CD4-positive, alpha-beta T cell treated with Interleukin-21 for 1 hour (primary cell): ENCODE data around the gene RYR1.

Source experiments
- DNase-seq: peaks from one replicate; pipeline ENCODE4 v3.0.0-alpha.2; 2020

RYR1 gene

GRCh38 chr19:38429055-38429810, 4.3 kb upstream of the RYR1 start:
- DNase-seq = no peak

- no peak for DNase-seq
Observed at GRCh38 chr19:38429811-38430156, 3.7 kb upstream of the RYR1 start.

DNA sequence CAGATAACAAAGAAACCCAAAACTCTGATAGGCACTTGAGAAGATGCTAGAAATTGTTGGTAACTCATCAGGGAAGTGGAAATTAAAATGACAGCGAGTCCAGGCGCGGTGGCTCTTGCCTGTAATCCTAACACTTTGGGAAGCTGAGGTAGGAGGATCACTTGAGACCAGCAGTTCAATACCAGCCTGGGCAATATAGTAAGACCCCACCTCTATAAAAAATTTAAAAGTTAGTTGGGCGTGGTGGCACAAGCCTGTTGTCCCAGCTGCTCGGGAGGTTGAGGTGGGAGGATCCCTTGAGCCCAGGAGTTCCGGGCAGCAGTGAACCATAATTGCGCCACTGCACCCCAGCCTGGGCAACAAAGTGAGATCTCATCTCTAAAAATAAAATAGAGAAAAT, 2.6 kb upstream of the RYR1 start:
- DNase-seq = no peak

GRCh38 chr19:38434549-38435051, 1.1 kb downstream of the RYR1 start:
- DNase-seq = no peak

- no peak for DNase-seq
Observed at GRCh38 chr19:38437295-38437694, 3.8 kb downstream of the RYR1 start.

- DNase-seq = no peak
Observed at GRCh38 chr19:38437917-38438316, 4.4 kb downstream of the RYR1 start.

DNA sequence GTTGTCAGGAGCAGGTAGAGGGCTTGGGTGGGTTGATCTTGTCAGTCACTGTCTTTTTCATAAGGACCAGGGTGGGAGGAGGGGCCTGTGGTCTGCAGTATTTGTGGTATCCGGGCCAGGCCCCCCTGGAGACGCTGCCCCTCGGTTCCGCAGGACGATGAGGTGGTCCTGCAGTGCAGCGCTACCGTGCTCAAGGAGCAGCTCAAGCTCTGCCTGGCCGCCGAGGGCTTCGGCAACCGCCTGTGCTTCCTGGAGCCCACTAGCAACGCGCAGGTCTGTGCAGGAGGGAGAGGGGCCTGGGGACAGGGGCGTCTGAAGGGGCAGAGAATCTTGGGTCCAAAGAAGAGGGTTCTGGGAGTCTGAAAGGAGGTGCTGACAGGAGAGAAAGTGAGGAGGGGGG, 7.1 kb downstream of the RYR1 start:
- no peak for DNase-seq

DNA sequence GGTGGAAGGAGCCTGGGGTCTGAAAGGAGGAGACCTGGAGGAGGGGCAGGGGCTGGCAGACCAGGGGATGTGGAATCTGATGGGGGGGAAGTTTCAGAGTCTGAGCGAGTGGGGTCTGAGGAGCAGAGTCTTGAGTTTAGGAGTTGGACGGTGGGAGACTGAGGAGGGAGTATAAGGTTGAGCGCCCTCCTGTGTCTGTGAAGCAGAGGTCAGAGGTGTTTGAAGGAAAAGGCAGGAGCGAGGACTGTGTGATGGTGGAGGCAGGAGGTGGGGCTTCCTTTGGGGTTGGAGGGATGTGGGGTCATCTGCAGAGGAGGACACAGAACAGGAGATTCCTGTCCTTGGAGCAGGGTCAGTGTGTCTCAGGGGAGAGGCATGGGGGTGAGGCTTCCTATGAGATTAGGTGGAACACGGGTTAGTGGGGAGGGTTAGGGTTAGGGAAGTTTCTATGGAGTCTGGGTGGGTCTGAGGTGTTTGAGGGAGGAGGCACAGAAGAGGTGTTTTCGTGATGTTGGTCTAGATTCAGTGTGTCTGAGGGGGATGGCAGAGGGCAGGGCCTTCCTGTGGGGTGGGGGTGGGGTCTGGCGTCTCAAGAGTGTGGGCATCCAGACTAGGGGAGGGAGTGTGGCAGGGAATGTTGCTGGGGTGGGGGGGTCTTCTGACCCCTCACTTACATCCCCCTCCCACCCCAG, 8.3 kb downstream of the RYR1 start:
- DNase-seq = peak; percentile 9

DNA sequence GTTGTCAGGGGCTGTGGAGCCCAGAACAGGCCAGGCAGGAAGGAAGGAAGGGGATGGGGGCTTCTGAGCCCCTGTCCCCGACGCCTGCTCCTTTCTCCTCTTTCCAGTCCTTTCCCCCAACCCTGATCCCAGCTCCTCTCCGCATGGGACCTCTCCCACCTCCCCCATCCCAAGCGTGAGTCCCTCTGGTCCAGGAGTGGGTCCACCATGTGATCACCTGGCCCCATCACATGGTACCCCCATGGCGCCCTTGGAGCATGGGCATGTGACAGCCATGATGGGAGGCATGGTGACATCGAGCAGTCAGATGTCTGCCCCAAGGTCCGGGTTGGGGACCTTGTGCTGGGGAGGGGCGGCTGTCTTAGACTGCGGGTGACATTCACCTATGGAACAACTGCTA, 9.2 kb downstream of the RYR1 start:
- no peak for DNase-seq

GRCh38 chr19:38443458-38443999, 10.0 kb downstream of the RYR1 start:
- no peak for DNase-seq

GRCh38 chr19:38444026-38444425, 10.5 kb downstream of the RYR1 start:
- DNase-seq = no peak

DNA sequence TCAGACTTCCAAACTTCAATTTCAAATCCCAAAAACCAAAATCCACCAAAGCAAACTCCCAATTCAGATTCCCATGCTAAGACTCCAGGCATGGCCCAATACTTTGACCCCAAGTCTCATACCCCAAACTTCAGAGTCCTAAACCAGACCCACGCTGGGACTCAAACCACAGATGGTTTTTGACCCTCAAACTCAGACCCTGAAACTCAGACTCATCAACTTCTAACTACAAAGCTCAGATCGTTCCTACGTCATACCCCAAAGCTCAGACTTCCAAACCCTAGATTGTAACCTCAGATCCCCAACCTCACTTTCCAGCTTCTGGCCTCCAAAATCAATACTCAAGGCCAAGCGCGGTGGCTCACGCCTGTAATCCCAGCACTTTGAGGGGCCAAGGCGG, 11.9 kb downstream of the RYR1 start:
- DNase-seq = no peak

DNA sequence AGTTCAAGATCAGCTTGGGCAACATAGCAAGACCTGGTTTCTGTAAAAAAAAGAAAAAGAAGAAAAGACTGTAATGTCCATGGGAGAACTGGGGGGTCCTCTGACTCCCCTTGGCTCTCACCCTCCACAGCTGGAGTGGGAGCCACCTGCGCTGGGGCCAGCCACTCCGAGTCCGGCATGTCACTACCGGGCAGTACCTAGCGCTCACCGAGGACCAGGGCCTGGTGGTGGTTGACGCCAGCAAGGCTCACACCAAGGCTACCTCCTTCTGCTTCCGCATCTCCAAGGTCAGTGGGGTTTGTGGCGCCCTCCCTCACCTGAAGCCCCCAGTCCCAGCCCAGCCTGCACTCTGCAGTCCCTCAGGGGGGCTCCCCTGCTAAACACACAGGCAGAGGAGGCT, 14.7 kb downstream of the RYR1 start:
- no peak for DNase-seq

DNA sequence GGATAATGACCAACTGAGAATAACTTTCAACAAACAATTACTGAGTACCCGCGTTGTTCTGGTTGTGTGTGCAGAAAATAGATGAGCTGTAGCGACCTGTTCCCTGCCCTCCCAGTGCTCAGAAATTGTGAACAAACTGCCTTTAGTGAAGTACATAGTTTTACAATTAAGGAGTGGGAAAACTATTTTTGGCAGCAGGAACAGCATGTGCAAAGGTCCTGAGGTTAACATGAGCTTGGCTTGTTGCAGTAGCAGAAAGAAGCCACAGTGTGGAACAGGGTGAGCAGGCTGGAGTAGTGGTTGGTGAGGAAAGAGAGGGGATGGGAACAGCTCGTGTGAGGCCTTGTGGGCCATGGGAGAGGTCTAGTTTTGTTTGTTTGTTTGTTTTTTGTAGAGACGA, 16.0 kb downstream of the RYR1 start:
- DNase-seq = no peak

- no peak for DNase-seq
Observed at GRCh38 chr19:38451036-38451435, 17.5 kb downstream of the RYR1 start.

DNA sequence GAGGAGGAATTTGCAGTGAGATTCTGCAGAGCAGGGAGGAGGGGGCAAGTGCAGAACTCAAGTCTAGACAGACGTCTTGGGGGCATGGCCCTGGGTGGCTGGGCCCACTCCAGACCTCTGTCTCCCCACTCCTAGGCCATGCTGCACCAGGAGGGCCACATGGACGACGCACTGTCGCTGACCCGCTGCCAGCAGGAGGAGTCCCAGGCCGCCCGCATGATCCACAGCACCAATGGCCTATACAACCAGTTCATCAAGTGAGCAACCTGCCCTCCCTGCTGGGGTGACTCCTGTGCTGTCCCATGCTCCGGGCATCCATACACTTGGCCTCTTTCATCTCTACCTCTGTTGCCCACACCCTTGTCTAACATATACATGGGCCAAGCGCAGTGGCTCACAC, 18.1 kb downstream of the RYR1 start:
- DNase-seq = no peak

DNA sequence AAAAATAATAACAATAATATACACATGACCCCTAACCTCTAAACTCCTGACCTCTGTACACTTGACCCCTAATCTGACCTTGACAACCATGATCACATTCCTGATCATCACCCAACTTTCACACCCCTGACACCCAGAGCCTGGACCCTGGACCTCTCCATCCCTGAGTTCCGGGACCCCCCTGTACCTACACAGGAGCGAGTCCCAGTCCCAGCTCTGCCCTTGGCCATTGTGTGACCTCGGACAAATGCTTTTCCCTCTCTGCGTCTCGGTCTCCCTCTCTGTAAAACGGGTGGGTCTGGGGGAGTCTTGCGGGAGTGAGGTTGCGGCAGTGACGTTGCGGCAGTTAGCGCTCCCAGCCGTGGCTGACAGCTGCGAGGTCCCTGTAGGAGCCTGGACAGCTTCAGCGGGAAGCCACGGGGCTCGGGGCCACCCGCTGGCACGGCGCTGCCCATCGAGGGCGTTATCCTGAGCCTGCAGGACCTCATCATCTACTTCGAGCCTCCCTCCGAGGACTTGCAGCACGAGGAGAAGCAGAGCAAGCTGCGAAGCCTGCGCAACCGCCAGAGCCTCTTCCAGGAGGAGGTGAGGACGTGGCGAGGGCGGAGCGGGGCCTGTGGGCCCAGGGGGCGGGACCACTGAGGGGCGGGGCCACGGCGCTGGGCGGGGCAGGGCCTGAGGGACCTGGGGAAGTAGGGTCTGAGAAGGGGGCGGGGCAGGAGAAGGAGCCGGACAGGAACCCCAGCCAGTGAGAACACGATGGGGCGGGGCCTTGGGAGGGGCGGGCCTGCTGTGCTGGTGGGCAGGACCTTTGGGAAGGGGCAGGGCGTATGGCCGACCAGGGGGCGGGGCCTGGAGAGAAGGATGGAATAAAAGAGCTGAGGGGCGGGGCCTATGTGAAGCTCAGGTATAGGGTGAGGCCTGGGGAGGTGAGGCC, 19.2 kb downstream of the RYR1 start:
- no peak for DNase-seq

- DNase-seq = no peak
Observed at GRCh38 chr19:38453596-38453995, 20.1 kb downstream of the RYR1 start.

DNA sequence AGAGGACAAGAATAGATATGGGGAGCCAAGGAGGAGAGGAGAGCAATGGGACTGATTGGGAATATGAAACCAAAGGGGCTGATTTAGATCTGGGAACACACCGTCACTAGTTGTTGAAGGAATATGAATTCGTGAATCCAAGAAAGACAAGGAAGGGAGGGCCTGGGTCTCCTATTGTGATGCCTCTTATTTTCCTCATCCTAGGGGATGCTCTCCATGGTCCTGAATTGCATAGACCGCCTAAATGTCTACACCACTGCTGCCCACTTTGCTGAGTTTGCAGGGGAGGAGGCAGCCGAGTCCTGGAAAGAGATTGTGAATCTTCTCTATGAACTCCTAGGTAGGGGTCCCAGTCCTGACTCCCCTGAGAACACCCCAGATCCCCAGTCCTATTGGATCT, 21.5 kb downstream of the RYR1 start:
- DNase-seq = no peak

GRCh38 chr19:38457202-38457601, 23.7 kb downstream of the RYR1 start:
- no peak for DNase-seq

- DNase-seq = no peak
Observed at GRCh38 chr19:38457690-38458405, 24.4 kb downstream of the RYR1 start.

GRCh38 chr19:38458991-38459390, 25.5 kb downstream of the RYR1 start:
- no peak for DNase-seq

GRCh38 chr19:38463365-38463764, 29.9 kb downstream of the RYR1 start:
- DNase-seq = no peak
